ENCODE results near the gene CAMSAP3.
"Not testable (repeated sequence)": the region's sequence is repeated elsewhere in the genome, so short reads cannot be mapped to it uniquely, and the experiment has no call there.

The CAMSAP3 gene

GRCh38 chr19:7632340-7633203 lies 36.9 kb downstream of the CAMSAP3 start:
- no peak for DNase-seq

- DNase-seq = no peak
Measured at GRCh38 chr19:7633698-7634097, 38.0 kb downstream of the CAMSAP3 start, which contains the start of gene PCP2. Gene PCP2 (minus strand): TSS chr19:7633719. CDS start chr19:7633457, 262 bp downstream.

- no peak for DNase-seq
Measured at GRCh38 chr19:7635670-7636069, 40.0 kb downstream of the CAMSAP3 start.

- DNase-seq = no peak
Measured at GRCh38 chr19:7636317-7636690, 40.6 kb downstream of the CAMSAP3 start.

GRCh38 chr19:7636691-7637373 lies 41.2 kb downstream of the CAMSAP3 start, which contains the start of gene STXBP2:
Gene STXBP2 (plus strand): TSS chr19:7637110. CDS start chr19:7637150, 40 bp downstream.
- peak; percentile 89 for DNase-seq

- no peak for DNase-seq
Measured at GRCh38 chr19:7637374-7638256, 42.0 kb downstream of the CAMSAP3 start.

- no peak for DNase-seq
Measured at GRCh38 chr19:7638802-7639465, 43.3 kb downstream of the CAMSAP3 start.

GRCh38 chr19:7639863-7640348 lies 44.2 kb downstream of the CAMSAP3 start:
- DNase-seq = no peak

- no peak for DNase-seq
Measured at GRCh38 chr19:7640803-7641202, 45.1 kb downstream of the CAMSAP3 start.

GRCh38 chr19:7641290-7642276 lies 45.9 kb downstream of the CAMSAP3 start:
- DNase-seq = no peak

- no peak for DNase-seq
Measured at GRCh38 chr19:7642295-7643030, 46.8 kb downstream of the CAMSAP3 start.

GRCh38 chr19:7643031-7643415 lies 47.4 kb downstream of the CAMSAP3 start:
- no peak for DNase-seq

- not testable (repeated sequence) for DNase-seq
Measured at GRCh38 chr19:7643629-7644549, 48.2 kb downstream of the CAMSAP3 start.

- DNase-seq = no peak
Measured at GRCh38 chr19:7644550-7644877, 48.9 kb downstream of the CAMSAP3 start.

GRCh38 chr19:7645163-7645562 lies 49.5 kb downstream of the CAMSAP3 start:
- no peak for DNase-seq

- no peak for DNase-seq
Measured at GRCh38 chr19:7645656-7646425, 50.2 kb downstream of the CAMSAP3 start.

- DNase-seq = no peak
Measured at GRCh38 chr19:7646426-7646700, 50.7 kb downstream of the CAMSAP3 start.

- DNase-seq = no peak
Measured at GRCh38 chr19:7647156-7647555, 51.5 kb downstream of the CAMSAP3 start.
